DOHH2 (cell line): ENCODE measurements around the gene C1orf141.

Experiments
- CTCF ChIP-seq: fragments of 200-600 bp; sonication (generic); IDR thresholded peaks from one replicate; pipeline ENCODE4 v1.5.1; 2014; ENCODE audit warnings: antibody characterized with exemption, mild to moderate bottlenecking, low read depth, low read length; ENCODE audit not compliant: poor library complexity, severe bottlenecking
- EZH2phosphoT487 ChIP-seq: fragments of 200-600 bp; sonication (generic); IDR thresholded peaks from 2 replicates; pipeline ENCODE4 v1.6.1; 2017; ENCODE audit warnings: borderline replicate concordance, mild to moderate bottlenecking, antibody characterized with exemption, low read length, moderate library complexity, mixed read lengths

DNA sequence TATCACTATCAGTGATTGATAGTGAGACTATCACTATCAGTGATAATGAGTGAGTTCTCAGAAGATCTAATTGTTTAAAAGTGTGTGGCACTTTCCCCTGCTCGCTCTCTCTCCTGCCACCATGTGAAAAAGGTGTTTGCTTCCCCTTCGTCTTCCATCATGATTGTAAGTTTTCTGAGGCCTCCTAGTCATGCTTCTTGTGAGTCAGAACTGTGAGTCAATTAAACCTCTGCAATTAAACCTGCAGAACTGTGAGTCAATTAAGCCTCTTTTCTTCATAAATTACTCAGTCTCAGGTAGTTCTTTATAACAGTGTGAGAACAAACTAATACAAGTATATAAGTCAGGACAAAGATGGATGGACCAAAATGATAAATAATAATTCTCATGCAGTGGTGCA, 24.5 kb upstream of the C1orf141 start:
- TF ChIP-seq CTCF (no peak), EZH2phosphoT487 (no peak)
